GM18520 (cell line): ENCODE results near the gene E2F4.

Experiments used
- ATAC-seq: cut with Tn5 transposase; IDR thresholded peaks from one replicate; pipeline ENCODE4 v1.9.1; 2021; ENCODE audit not compliant: unreplicated experiment

E2F4 gene, protein sequence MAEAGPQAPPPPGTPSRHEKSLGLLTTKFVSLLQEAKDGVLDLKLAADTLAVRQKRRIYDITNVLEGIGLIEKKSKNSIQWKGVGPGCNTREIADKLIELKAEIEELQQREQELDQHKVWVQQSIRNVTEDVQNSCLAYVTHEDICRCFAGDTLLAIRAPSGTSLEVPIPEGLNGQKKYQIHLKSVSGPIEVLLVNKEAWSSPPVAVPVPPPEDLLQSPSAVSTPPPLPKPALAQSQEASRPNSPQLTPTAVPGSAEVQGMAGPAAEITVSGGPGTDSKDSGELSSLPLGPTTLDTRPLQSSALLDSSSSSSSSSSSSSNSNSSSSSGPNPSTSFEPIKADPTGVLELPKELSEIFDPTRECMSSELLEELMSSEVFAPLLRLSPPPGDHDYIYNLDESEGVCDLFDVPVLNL

DNA sequence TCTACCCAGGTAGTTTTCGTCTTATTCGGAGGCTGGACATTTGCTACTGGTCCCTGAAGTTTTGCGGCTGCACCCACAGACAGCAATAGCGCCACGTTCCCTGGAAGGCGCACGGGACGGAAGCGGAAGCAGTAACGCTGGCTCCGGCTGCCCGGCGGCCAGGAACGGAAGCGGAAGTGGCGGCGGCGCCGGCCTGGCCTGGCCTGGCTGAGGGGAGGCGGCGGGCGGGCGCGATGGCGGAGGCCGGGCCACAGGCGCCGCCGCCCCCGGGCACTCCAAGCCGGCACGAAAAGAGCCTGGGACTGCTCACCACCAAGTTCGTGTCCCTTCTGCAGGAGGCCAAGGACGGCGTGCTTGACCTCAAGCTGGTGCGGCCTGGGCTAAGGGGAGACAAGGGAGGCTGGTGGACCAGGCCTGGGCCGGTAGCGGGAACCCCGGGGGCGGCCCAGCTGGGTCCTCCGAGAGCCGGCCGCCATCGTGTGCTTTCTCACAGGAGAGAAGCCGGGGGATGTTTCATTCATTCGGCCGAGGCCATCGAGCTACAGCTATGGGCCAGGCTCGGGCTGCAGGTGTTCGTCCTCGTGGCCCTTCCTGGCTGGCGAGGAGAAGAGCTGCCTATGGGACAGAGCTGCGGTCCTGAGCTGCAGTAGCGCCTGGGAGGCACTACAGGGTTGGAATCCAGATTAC is at the start of gene E2F4:
TSS of gene E2F4 (plus strand) at position 161 of the 687 bp plus-strand sequence. CDS start at position 234, 73 bp downstream.
- ATAC-seq: peak; percentile 88

DNA sequence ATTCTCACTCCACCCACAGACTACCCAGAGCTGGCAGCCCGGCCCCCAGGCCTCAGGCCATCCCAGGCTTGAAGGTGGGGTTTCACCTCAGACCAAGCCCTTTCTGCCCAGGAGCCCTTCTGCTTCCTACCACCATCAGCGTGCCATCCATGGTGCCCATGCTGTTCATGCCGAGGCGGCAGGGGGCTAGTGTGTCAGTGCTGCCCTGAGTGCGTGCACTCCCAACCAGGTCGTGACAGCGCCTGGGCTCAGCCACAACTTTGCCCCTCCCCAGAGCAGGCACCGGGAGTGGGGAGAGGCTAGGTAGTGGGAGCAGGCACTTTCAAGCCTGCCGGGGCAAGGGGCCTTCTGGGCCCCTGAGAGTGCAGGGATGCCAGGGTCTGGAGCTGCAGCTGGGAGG is 49.6 kb upstream of the E2F4 start:
- no peak for ATAC-seq

DNA sequence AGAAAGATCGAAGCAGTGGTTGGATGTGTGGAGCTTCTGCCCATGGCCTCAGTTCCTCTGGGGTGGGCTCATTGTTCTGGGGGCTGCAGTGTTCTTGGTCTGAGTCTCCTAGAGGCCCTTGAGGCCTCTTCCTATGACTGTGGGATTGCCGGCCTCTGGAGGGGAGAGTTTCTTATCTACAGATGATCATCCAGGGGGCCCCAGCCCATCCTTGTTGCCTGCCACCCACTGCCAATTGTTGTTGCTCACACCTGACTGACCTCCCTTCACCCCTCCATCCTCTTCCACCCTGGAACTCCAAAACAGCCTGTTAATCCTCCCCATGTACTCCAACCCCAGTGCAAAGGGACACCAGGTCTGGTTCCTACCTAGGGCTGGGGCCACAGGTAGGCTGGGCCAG is 47.0 kb upstream of the E2F4 start:
- ATAC-seq: no peak

DNA sequence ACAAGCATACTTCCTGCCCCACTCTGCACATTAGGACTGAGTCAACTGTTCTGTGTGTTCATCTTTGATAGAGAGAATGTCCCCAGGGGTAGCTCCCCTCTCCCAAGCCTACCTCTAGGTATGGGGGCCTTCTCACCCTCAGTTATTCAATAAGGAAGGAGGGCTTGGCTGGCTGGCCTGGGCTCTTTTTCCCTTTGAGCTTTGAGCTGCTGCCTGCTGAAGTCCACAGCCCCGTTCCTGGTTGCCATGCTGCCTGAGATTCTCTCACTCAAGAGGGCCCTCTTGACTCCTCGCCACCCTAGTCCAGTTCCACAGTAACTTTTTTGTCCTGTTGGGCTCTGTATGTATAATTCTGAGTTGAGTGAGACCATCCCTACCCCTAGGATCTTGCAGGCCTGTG is 46.2 kb upstream of the E2F4 start:
- ATAC-seq: no peak

DNA sequence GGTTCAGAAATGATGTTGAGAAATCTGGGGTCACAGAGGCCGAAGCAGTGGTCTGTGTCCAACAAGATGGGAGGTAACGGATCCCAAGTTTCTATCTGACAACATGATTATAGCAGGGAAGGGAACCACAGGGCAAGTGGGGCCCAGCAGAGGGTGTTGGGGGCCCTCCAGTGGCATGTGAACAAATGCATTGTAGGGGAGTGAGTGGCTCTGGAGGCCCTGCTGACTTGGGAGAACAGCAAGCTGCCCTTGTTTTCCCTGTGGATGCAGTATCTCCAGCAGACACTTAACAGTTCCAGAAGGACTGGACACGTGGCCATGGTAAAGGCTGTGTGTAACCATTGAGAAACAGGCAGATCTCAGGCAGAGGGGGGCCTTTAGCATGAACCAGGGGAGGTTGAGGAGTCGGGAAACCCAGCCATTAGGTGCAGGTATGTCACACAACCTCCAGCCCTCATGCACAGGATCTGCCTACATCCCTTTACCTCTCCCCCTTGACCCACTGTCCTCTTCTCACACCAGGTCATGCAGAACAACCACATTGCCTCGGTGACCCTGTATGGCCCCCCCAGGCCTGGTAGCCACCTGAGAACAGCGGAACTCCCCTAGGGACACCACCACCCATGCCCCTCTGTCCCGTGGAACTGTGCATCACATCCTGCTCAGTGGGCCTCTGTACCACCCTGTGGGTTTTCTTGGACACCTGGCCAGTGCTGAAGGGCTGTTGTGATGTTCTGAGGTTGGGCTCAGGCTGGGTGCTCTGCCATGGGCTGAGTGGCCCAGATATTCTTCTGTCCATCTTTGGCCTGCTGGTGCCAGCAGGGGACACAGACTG is 45.2 kb upstream of the E2F4 start:
- ATAC-seq: no peak

DNA sequence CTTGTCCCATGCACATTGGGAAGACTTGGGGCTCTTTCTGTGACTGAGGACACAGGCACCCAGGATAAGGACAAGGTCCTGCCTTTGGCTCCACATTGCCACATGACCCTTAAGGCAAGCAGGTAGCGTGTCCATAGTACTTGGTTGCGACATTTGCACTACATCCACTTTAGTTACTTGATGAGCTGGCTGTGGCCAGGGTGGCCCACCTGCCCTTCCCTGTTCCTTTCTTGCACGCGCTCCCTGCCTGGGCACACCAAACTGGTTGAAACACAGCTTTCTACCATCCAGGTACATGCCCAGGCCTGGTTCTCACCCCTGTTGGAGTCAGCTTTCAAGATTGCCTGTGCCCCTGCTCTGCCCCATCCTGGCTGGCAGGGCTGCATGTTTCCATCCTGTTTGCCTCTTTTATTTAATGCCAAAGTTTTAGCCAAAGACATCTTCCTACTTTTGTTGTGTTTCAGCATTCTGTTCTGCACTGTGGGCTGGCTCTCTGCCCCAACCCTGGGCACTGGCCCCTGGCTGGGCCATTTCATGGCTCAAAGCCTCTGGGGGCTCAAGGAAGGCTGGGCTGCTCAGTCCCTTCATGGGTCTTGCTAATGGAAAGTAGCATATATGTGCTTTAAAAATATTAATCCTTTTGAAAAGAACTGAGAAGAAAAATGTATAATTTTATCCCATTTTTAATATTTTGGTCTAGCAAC is 44.4 kb upstream of the E2F4 start:
- ATAC-seq: no peak

DNA sequence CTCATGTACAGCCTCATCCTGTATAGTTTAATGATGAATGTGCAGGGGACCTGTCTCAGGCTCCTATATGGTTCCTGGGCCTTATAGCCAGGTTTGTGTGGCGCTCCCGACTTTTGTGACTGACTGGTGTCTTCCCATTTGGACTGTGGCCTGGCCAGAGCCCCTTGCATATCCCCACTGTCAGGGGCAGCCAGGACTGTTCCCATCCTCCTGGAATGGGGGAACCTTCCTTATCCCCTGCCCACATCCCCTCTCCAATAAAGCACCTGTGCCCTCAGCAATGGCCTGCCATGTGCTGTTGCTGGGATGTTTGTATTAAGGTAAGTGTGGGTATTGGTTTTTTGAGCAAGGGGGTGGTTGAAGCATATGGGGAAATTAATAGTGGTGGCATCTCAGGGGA is 43.7 kb upstream of the E2F4 start:
- ATAC-seq: no peak

DNA sequence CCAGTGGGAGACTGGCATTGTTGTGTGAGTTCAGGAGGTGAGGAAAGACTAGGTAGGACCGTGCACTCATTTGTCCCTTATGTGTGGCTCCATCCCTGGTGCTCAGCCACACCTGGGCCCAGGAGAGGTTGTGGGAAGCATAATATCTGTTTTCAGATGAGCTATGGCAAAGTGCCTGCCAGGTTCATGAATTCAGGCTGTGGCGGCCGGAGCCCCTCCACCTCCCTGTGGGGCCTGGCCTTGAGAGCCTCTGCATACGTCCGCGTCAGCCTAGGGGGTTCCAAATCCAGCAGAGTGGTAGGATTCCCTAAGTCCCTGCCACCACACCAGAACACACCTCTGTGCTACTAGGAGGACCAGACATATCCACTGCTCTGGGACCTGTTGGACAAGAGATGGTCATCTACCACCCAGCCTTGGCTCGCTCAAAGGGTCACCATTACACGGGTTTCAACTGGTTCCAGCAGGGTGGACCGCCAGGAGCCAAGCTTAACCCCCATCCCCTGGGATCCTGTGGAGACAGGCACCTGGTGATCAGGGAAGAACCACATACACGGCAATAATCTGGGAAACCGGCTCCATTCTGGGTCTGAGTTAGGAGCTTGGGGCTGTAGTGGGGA is 43.2 kb upstream of the E2F4 start:
- no peak for ATAC-seq

DNA sequence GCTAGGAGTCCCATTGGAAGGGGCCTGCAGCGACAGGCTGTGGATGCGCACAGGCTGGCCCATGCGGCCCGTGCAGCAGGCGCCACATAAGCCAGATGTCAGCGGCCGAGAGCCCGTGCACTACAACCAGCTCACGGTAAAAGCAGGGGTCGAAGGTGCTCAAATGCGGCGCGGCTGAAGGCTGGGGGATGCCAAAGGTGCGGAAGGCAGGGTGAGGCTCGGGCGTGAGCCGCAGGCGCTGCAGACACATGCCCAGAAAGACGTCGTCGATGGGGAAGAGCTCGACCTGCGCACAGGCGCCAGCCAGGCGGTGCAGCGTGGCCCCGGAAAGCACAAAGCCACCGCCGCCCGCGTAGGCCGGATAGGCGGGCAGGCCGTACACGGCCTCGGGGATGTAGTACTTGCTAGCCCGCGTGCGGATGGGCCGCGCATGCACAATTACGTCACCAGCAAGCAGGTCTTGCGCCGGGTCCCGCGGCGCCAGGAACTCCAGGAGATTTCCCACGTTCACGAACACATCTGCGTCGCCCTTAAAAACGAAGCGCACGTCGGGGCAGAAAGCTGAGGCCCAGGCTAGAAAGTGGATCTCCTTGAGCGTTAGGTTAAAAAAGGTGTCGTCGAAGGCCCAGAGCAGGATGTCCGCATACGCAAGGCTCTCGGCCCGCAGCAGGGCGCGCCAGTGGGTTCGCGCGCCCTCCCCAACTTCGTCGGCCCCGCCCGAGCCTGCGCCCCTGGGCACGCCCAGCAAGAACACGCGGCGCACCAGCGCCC is 42.5 kb upstream of the E2F4 start:
- no peak for ATAC-seq

DNA sequence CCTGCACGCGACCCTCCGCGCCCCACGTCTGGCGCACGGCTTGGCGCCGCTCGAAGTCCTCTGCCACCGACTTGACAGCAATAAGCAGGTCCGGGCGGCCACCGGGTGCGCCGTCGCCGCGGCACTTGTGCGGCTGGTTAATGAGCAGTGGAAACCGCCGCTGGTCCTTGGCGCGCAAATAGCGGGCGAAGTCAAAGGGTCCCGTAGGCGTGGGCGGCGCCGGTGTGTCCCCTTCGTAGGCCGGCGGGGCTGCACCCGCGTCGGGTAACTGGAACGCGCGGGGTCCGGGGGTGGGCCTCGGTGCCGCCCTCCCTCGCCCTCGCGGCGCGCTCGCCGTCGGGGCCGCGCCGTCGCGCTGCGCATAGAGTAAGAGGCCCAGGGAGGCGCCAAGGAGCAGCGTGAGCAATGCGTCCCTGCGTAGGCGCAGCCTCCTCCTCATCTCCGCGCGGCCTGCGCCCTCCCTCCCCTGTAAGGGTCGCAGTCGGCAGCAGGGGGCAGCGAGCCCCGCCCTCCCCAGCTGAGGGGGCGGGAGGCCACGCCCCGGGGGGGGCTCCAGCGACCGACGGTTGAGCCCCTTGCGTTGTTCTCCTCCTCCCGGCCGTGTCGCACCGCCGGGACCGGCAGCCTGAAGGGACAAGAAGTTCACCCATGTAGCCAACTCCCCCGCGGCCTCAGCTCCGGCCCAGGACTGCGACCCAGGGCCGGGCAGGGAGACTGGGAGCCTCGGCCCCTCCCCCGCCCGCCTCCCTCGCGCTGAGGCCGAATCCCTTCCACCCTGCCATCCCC is 41.7 kb upstream of the E2F4 start:
- no peak for ATAC-seq

DNA sequence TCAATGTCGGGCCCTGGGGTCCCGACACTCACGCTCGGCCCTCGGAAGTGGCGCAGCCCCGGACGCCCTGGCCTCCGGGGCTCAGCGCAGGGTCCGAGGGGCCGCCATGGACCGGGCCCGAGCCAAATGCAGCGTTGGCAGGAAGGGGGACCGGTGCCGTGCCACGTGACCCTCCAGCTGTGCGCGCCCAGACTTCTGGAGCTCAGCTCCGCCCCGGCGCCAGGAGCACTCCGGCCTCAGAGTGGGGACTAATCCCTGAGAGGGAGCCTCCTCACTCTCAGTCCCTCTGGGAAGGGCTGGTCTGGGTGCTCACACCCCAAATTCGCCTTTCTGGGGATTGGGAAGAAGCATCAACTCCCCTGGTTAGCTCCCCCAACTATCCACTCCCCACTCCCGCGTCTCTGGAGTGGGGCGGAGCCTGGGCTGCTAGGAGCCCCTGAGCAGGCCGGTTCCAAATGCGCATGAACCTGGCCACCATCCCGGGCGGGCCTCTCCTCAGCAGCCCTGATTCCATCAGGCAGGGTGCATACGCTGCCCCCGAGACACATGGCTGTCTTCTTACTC is 41.0 kb upstream of the E2F4 start, which contains the start of gene B3GNT9:
TSS of gene B3GNT9 (minus strand) at position 166 of the 564 bp plus-strand sequence. CDS start 513 bp downstream, outside the sequence.
- no peak for ATAC-seq

DNA sequence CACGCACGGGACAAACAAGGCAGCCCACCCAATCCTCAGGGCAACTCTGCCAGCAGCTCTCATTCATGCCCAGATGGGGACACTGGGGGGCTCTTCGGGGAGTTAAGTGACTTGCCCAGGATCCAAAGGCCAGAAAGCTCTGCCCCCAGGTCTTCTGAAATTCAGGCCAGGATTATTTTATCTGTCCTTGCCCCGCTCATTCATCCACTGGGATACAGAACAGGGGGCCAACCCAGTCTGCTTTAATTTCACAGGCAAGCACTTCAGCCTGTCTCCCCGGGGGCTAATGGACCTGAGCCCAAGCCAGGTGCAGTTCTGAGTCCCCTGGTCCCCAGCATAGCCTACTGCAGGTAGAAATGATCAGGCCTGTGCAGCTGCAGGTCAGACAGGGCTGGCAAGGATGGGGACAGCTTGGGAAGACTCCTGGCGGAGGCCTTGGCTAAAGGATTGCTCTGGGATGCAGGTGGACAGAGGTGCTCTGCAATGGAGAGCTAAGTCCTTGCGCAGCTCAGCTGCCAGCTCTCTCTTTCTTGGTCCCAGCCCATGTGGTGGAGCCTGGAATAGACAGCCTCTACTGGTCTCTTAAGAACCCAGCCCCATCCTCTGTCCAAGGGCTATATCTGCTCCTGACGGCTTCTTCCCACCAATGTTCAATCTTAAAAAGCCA is 40.4 kb upstream of the E2F4 start:
- no peak for ATAC-seq

DNA sequence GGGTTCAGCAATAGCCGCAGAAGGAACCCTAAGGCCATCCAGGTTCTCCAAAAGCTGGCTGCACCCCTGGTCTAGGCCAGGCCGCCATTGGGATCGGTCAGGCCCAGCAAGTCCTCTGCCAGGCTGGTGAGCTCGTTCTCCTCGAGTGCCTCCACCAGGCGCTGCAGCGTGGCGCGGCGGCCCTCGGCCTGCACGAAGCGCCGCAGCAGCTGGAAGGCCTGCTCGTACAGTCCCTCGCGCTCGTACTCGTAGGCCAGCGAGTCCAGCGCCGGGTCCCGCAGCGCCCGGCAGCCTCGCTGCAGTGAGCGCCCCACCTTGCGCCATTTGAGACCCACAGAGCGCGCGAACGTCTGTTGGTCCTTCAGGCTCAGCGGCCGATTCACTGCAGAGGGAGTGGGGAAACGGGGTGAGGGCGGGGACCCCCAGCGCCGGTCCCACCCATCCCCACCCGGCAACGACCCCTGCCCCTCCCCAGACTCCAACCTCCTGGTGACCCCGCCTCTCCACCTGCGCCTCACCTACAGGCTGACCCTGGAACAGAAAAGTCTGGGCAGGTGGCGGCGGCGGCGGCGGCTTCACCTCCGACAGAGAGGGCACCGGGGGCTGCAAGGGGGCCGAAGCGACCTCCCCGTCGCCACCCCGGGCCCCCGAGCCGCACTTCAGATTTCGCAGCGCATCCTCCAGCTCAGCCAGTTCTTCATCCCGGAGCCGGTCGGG is 37.2 kb upstream of the E2F4 start:
- ATAC-seq: no peak

DNA sequence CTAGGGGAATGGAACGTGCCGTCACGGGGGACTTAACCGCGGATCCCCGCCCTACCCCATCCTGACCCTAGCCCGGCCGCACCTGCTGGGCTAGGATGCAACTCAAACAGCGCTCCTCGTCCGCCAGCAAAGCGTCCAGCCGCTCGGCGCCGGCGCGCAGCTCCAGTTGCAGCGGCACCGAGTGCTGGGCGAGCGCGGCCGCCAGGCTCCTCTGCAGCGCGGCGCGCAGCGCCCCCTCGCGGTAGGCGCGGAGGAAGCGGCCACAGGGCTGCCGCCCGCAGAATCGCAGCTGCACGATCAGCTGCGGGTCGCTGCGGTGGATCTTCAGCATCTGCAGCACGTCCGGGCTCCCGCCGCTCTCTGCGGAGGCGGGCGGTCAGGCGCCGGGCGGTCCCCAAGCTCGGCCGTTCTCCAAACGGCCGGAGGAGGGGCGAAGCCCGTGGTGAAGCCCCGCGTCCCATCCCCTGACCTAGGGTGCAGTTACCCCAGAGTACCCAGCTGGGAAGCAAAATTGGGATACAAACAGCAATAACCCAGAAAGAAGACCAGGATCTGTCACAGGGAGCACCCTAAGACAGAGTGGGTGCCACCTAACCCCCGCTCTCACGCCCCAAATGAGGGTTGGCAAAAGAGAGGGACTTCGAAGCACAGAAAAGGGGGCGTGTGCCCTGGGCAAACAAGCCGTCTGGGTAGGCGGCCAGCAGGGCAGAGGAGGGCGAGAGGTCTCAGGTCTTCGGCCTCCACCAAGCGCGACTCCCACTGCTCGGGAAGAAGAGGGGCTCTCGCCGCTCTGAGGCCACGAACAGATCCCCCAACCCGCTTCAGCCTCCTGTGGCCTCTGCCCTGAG is 36.4 kb upstream of the E2F4 start:
- ATAC-seq: no peak

DNA sequence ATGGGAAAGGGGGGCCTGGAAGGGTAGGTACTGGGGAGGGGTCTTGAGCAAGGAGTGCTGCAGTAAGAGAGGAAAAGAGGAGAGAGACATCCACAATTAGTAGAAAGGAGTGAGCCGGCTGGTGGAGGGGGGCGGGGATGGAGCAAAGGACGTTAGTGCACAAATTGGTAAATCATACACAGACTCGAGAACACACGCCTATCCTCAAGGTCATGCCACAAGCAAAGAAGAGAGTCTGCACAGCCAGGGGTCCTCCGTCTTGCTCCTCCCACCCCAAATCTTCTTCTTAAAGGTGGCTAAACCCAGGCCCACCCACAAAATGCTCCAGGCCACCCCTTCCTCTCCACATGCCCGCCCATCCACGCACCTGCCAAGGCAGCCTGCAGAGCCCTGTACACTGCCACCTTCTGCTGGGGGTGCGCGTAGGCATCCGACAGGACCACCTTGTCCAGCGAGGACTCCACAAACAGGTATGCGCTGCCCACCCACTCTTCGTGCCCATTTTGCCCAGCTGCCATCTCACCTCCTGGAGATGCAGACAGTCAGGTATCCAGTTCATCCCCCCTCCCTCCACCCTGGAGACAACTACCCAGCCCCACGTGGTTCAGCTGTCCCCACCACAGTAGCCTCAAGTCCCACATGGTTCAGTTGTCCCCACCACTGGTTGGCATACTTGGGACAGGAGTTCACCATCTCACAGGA is 35.7 kb upstream of the E2F4 start:
- no peak for ATAC-seq
